Coronary artery (tissue), 2 donors: Measurements from ENCODE around the gene B3GALT4.
A peak's percentile ranks its signal among the peaks of the same experiment; 100 is the strongest.

ENCODE experiments used
- DNase-seq: peaks from one replicate; pipeline ENCODE4 v3.0.0-alpha.2; 2017; ENCODE audit warnings: low spot score
- H3K27ac ChIP-seq, 2 donors: fragments of 200-600 bp; sonication (generic); one replicate each; pipeline ENCODE4 v1.5.1; 2016 to 2019
- H3K4me3 ChIP-seq: fragments of 200-600 bp; sonication (generic); 2 replicates; pipeline ENCODE4 v1.5.1; 2016; ENCODE audit warnings: mild to moderate bottlenecking, moderate library complexity
- CTCF ChIP-seq: fragments of 200-600 bp; sonication (generic); IDR thresholded peaks from one replicate; pipeline ENCODE4 v1.5.1; 2019; ENCODE audit warnings: antibody characterized with exemption

The B3GALT4 gene

GRCh38 chr6:33286946-33287914 is 10.3 kb downstream of the B3GALT4 start:
- DNase-seq, result no peak
- Histone ChIP-seq H3K4me3 (no peak overlapping the region), H3K27ac (no peak overlapping the region)
- TF ChIP-seq CTCF, result no peak

- peak overlapping the region; percentile 76 for H3K4me3 ChIP-seq
- H3K27ac ChIP-seq, result peak overlapping the region; percentile 43 to 80
- TF ChIP-seq CTCF, result no peak
- no peak for DNase-seq
These were observed 11.4 kb downstream of the B3GALT4 start for GRCh38 chr6:33288141-33288920.

- H3K4me3 ChIP-seq, result peak within 1 kb of the TSS; percentile 76
- H3K27ac ChIP-seq, result peak within 1 kb of the TSS; percentile 43 to 80
- peak; percentile 91 for DNase-seq
- no peak for TF ChIP-seq CTCF
These were observed 12.2 kb downstream of the B3GALT4 start, which contains the start of the genes PFDN6 and WDR46 for GRCh38 chr6:33288921-33289783. TSS of gene PFDN6 (plus strand) at chr6:33289601. CDS start at chr6:33289857, 256 bp downstream. TSS of gene WDR46 (minus strand) at chr6:33289239. CDS start at chr6:33289170, 69 bp downstream.

GRCh38 chr6:33289784-33290315 is 12.9 kb downstream of the B3GALT4 start:
- no peak for DNase-seq
- peak overlapping the region; percentile 76 for H3K4me3 ChIP-seq
- TF ChIP-seq CTCF, result no peak

GRCh38 chr6:33290459-33290858 is 13.5 kb downstream of the B3GALT4 start:
- no peak overlapping the region for H3K27ac ChIP-seq
- TF ChIP-seq CTCF, result no peak

More at GRCh38 chr6:33289784-33290315, 12.9 kb downstream of the B3GALT4 start:
- peak overlapping the region; percentile 43 to 80 for H3K27ac ChIP-seq

GRCh38 chr6:33292996-33293682 is 16.2 kb downstream of the B3GALT4 start:
- Histone ChIP-seq H3K27ac (no peak overlapping the region), H3K4me3 (no peak overlapping the region)
- DNase-seq, result no peak
- no peak for TF ChIP-seq CTCF

More at GRCh38 chr6:33290459-33290858, 13.5 kb downstream of the B3GALT4 start:
- no peak for DNase-seq
- peak overlapping the region; percentile 76 for H3K4me3 ChIP-seq
